ENCODE results near the gene IMP3. TPM values are rescaled to one million over a fixed set of nuclear protein-coding genes. Genes with fewer than 3 reads are reported as not detected.
A peak's percentile ranks its signal among the peaks of the same experiment; 100 is the strongest.

IMP3 gene
- total RNA-seq, 1 donor from 2014 or later, result 215 TPM

GRCh38 chr15:75654201-75654907 lies 14.3 kb upstream of the IMP3 start:
- Histone ChIP-seq H3K4me3 (ENCODE audit: low read depth, low read length) (no peak overlapping the region), H3K27me3 (ENCODE audit: control insufficient read depth, insufficient read depth, low read length) (no peaks in the 10 kb centered on the region), H3K36me3 (ENCODE audit: control insufficient read depth, insufficient read depth, low read length) (peaks cover 41% of the 10 kb centered on the region)
- DNase-seq (ENCODE audit: low read depth) (no peak), FAIRE-seq (no peak)
- no peak for TF ChIP-seq CTCF (IDR thresholded peaks at IDR 0.05; ENCODE audit: insufficient read depth, low read length, severe bottlenecking)

GRCh38 chr15:75653347-75653913 lies 13.4 kb upstream of the IMP3 start:
- no peak for FAIRE-seq

GRCh38 chr15:75651810-75652543 lies 12.0 kb upstream of the IMP3 start:
- no peak for TF ChIP-seq CTCF (IDR thresholded peaks at IDR 0.05; ENCODE audit: insufficient read depth, low read length, severe bottlenecking)
- DNase-seq (ENCODE audit: low read depth), result no peak
- peak overlapping the region; percentile 90 for H3K4me3 ChIP-seq (ENCODE audit: low read depth, low read length)
- H3K27me3 ChIP-seq (ENCODE audit: control insufficient read depth, insufficient read depth, low read length), result no peaks in the 10 kb centered on the region
- FAIRE-seq, result no peak
- peaks cover 41% of the 10 kb centered on the region for H3K36me3 ChIP-seq (ENCODE audit: control insufficient read depth, insufficient read depth, low read length)

More at GRCh38 chr15:75653347-75653913, 13.4 kb upstream of the IMP3 start:
- TF ChIP-seq CTCF (IDR thresholded peaks at IDR 0.05; ENCODE audit: insufficient read depth, low read length, severe bottlenecking), result no peak
- no peak for DNase-seq (ENCODE audit: low read depth)
- H3K27me3 ChIP-seq (ENCODE audit: control insufficient read depth, insufficient read depth, low read length), result no peaks in the 10 kb centered on the region
- H3K4me3 ChIP-seq (ENCODE audit: low read depth, low read length), result no peak overlapping the region
- H3K36me3 ChIP-seq (ENCODE audit: control insufficient read depth, insufficient read depth, low read length), result peaks cover 45% of the 10 kb centered on the region

- no peak for TF ChIP-seq CTCF (IDR thresholded peaks at IDR 0.05; ENCODE audit: insufficient read depth, low read length, severe bottlenecking)
- FAIRE-seq (no peak), DNase-seq (ENCODE audit: low read depth) (no peak)
- Histone ChIP-seq H3K36me3 (ENCODE audit: control insufficient read depth, insufficient read depth, low read length) (peaks cover 35% of the 10 kb centered on the region), H3K4me3 (ENCODE audit: low read depth, low read length) (peak overlapping the region; percentile 90), H3K27me3 (ENCODE audit: control insufficient read depth, insufficient read depth, low read length) (no peaks in the 10 kb centered on the region)
Observed at GRCh38 chr15:75650908-75651809, 11.1 kb upstream of the IMP3 start.

- peak overlapping the region; percentile 90 for H3K4me3 ChIP-seq (ENCODE audit: low read depth, low read length)
- no peak for FAIRE-seq
Observed at GRCh38 chr15:75649848-75650247, 9.8 kb upstream of the IMP3 start.

More at GRCh38 chr15:75649848-75650247, 9.8 kb upstream of the IMP3 start:
- H3K27me3 ChIP-seq (ENCODE audit: control insufficient read depth, insufficient read depth, low read length), result no peaks in the 10 kb centered on the region
- peaks cover 30% of the 10 kb centered on the region for H3K36me3 ChIP-seq (ENCODE audit: control insufficient read depth, insufficient read depth, low read length)
- TF ChIP-seq CTCF (IDR thresholded peaks at IDR 0.05; ENCODE audit: insufficient read depth, low read length, severe bottlenecking), result no peak
- DNase-seq (ENCODE audit: low read depth), result no peak
